ENCODE results near the gene TADA2A.
A peak's percentile ranks its signal among the peaks of the same experiment; 100 is the strongest.

The TADA2A gene

GRCh38 chr17:37481001-37481665 is 74.4 kb downstream of the TADA2A start:
- Histone ChIP-seq H3K27me3 (no peaks in the 10 kb centered on the region), H3K4me3 (ENCODE audit: low read depth, low read length) (no peak overlapping the region), H3K4me1 (peaks cover 4% of the 10 kb centered on the region; the same call in 1 of the 2 replicates), H3K36me3 (peaks cover 12% of the 10 kb centered on the region), H3K9me3 (no peaks in the 10 kb centered on the region)
- TF ChIP-seq CTCF (IDR thresholded peaks at IDR 0.05; ENCODE audit: low read depth, low read length) = no peak
- no peak for DNase-seq

GRCh38 chr17:37483311-37484039 is 76.8 kb downstream of the TADA2A start:
- H3K27me3 ChIP-seq = no peaks in the 10 kb centered on the region
- H3K4me3 ChIP-seq (ENCODE audit: low read depth, low read length) = no peak overlapping the region
- H3K4me1 ChIP-seq = peaks cover 4% of the 10 kb centered on the region
- DNase-seq = no peak
- H3K9me3 ChIP-seq = no peaks in the 10 kb centered on the region
- TF ChIP-seq CTCF (IDR thresholded peaks at IDR 0.05; ENCODE audit: low read depth, low read length) = no peak
- H3K36me3 ChIP-seq = peaks cover under 1% of the 10 kb centered on the region; the same call in 1 of the 2 replicates

- H3K27me3 ChIP-seq = no peaks in the 10 kb centered on the region
- H3K4me3 ChIP-seq (ENCODE audit: low read depth, low read length) = no peak overlapping the region
- H3K4me1 ChIP-seq = peaks cover 6% of the 10 kb centered on the region
- H3K36me3 ChIP-seq = no peaks in the 10 kb centered on the region
- DNase-seq = no peak
- no peak for TF ChIP-seq CTCF (IDR thresholded peaks at IDR 0.05; ENCODE audit: low read depth, low read length)
- H3K9me3 ChIP-seq = no peaks in the 10 kb centered on the region
Observed at GRCh38 chr17:37485938-37486570, 79.4 kb downstream of the TADA2A start.

GRCh38 chr17:37488009-37488604 is 81.4 kb downstream of the TADA2A start:
- TF ChIP-seq CTCF (IDR thresholded peaks at IDR 0.05; ENCODE audit: low read depth, low read length) = no peak
- DNase-seq = no peak

GRCh38 chr17:37488607-37489196 is 82.0 kb downstream of the TADA2A start:
- no peaks in the 10 kb centered on the region for H3K9me3 ChIP-seq
- no peaks in the 10 kb centered on the region for H3K27me3 ChIP-seq
- H3K4me1 ChIP-seq = peaks cover 3% of the 10 kb centered on the region
- peak overlapping the region; percentile 83 for H3K4me3 ChIP-seq (ENCODE audit: low read depth, low read length)
- no peaks in the 10 kb centered on the region for H3K36me3 ChIP-seq
- peak; percentile 36 for DNase-seq
- TF ChIP-seq CTCF (IDR thresholded peaks at IDR 0.05; ENCODE audit: low read depth, low read length) = no peak

More at GRCh38 chr17:37488009-37488604, 81.4 kb downstream of the TADA2A start:
- Histone ChIP-seq H3K4me3 (ENCODE audit: low read depth, low read length) (peak overlapping the region; percentile 83), H3K27me3 (no peaks in the 10 kb centered on the region), H3K36me3 (no peaks in the 10 kb centered on the region), H3K4me1 (peaks cover 6% of the 10 kb centered on the region), H3K9me3 (no peaks in the 10 kb centered on the region)

Measured in BE2C (cell line).